GM12872 (cell line): Measurements from ENCODE around the gene CADPS2.

Experiments used
- CTCF ChIP-seq: IDR thresholded peaks from 3 replicates; pipeline ENCODE4 v1.5.1; 2011; ENCODE audit warnings: low read depth, mild to moderate bottlenecking, low read length, moderate library complexity; ENCODE audit not compliant: insufficient read depth

The CADPS2 gene

GRCh38 chr7:122752583-122752982 lies 133.7 kb downstream of the CADPS2 start:
- TF ChIP-seq CTCF: no peak

- no peak for TF ChIP-seq CTCF
Observed at GRCh38 chr7:122750389-122750788, 135.9 kb downstream of the CADPS2 start.

GRCh38 chr7:122748195-122748594 lies 138.1 kb downstream of the CADPS2 start:
- TF ChIP-seq CTCF: no peak

- TF ChIP-seq CTCF: no peak
Observed at GRCh38 chr7:122746948-122747347, 139.3 kb downstream of the CADPS2 start.

GRCh38 chr7:122743211-122743610 lies 143.0 kb downstream of the CADPS2 start:
- TF ChIP-seq CTCF: no peak

GRCh38 chr7:122738947-122739346 lies 147.3 kb downstream of the CADPS2 start:
- no peak for TF ChIP-seq CTCF

GRCh38 chr7:122736183-122736582 lies 150.1 kb downstream of the CADPS2 start:
- TF ChIP-seq CTCF: no peak

GRCh38 chr7:122727759-122728158 lies 158.5 kb downstream of the CADPS2 start:
- no peak for TF ChIP-seq CTCF
